ENCODE data around the gene ADAMTS4. TPM values are rescaled to one million over a fixed set of nuclear protein-coding genes. Genes with fewer than 3 reads are reported as not detected.

Gene ADAMTS4
- total RNA-seq, 1 experiment from 2014 or later, result 7.0 TPM

DNA sequence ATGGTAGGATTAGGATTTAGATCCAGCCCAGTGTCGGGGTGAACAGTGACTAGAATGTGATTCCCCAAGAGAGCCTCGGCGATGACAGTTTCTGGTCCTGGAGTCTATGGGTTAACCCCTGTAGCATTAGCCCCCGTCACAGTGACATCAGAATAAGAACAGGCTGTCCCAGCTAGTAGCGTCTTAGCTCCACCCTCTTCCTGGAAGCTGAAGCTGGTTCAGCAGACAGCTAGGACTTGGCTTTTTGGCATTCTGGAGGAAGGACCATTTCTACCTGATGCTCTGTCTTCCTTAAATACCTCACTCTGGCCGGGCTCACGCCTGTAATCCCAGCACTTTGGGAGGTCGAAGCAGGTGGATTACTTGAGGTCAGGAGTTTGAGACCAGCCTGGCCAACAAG lies 8.3 kb upstream of the ADAMTS4 start:
- Mint-ChIP-seq H3K36me3 (ENCODE audit: insufficient read depth in 1 of 3, low read depth in 3 of 3) (peaks cover 32 to 66% (median 65%) of the 10 kb centered on the region in 3 experiments), H3K9me3 (no peaks in the 10 kb centered on the region)

More for the DNA sequence above, 8.3 kb upstream of the ADAMTS4 start:
- Histone ChIP-seq H2AFZ (ENCODE audit: low read length) (no peak overlapping the region), H2BK20ac (ENCODE audit: low read depth, low read length, poor library complexity, severe bottlenecking) (no peak overlapping the region), H3K23me2 (ENCODE audit: insufficient read length, low read depth, low read length, poor library complexity, severe bottlenecking) (no peaks in the 10 kb centered on the region), H3K23ac (ENCODE audit: insufficient read length, low read depth, low read length) (no peak overlapping the region), H3K9ac (ENCODE audit: extremely low read depth, insufficient read length, low read length) (no peak overlapping the region), H3K9me3 (ENCODE audit: control insufficient read depth, low read depth, low read length) (no peaks in the 10 kb centered on the region), H3K18ac (ENCODE audit: insufficient read length, low read depth, low read length) (no peak overlapping the region), H3K79me1 (ENCODE audit: insufficient read depth, low read depth, low read length, poor library complexity, severe bottlenecking) (no peaks in the 10 kb centered on the region), H2BK5ac (ENCODE audit: insufficient read length, low read length) (no peak overlapping the region), H2BK15ac (ENCODE audit: low read depth, low read length) (no peak overlapping the region), H4K91ac (ENCODE audit: insufficient read length, low read depth, low read length) (no peak overlapping the region), H3T11ph (ENCODE audit: low read length) (no peak overlapping the region), H3K4ac (ENCODE audit: low read depth, low read length) (no peak overlapping the region), H3K14ac (ENCODE audit: insufficient read depth, low read length) (no peak overlapping the region), H3K27me3 (ENCODE audit: insufficient read depth, low read length) (no peaks in the 10 kb centered on the region; the same call in 1 of the 2 replicates), H3K4me2 (ENCODE audit: insufficient read depth, insufficient read length, low read length) (no peak overlapping the region), H2BK12ac (ENCODE audit: insufficient read length, low read depth, low read length) (no peak overlapping the region), H2BK120ac (ENCODE audit: low read depth, low read length, poor library complexity, severe bottlenecking) (no peak overlapping the region), H4K20me1 (ENCODE audit: control insufficient read depth, insufficient read depth, insufficient read length) (no peaks in the 10 kb centered on the region), H3K56ac (ENCODE audit: insufficient read length, low read depth, low read length) (no peak overlapping the region), H2AK5ac (ENCODE audit: insufficient read length, low read length) (no peak overlapping the region), H4K5ac (ENCODE audit: insufficient read length, low read depth, low read length) (no peak overlapping the region), H3K79me2 (ENCODE audit: insufficient read depth, low read length) (no peaks in the 10 kb centered on the region), H3K4me1 (ENCODE audit: insufficient read depth, low read length) (peaks cover 2% of the 10 kb centered on the region; the same call in 1 of the 2 replicates), H3K27ac (ENCODE audit: insufficient read length, low read depth, low read length) (no peak overlapping the region), H4K8ac (replicated peaks; ENCODE audit: insufficient read length, low read depth, low read length) (no peak overlapping the region)
- DNase-seq, result no peak
- Mint-ChIP-seq H3K27me3 (ENCODE audit: low read depth) (no peaks in the 10 kb centered on the region), H3K27ac (no peak overlapping the region), H3K4me3 (no peak overlapping the region), H3K4me1 (peaks cover 12 to 13% of the 10 kb centered on the region in 2 experiments)
- WGBS (ENCODE audit: extremely low coverage, insufficient read length, low lambda C conversion rate), result no CpG with 5 or more reads among the region's 8 CpGs
- TF ChIP-seq, protein P1, sequence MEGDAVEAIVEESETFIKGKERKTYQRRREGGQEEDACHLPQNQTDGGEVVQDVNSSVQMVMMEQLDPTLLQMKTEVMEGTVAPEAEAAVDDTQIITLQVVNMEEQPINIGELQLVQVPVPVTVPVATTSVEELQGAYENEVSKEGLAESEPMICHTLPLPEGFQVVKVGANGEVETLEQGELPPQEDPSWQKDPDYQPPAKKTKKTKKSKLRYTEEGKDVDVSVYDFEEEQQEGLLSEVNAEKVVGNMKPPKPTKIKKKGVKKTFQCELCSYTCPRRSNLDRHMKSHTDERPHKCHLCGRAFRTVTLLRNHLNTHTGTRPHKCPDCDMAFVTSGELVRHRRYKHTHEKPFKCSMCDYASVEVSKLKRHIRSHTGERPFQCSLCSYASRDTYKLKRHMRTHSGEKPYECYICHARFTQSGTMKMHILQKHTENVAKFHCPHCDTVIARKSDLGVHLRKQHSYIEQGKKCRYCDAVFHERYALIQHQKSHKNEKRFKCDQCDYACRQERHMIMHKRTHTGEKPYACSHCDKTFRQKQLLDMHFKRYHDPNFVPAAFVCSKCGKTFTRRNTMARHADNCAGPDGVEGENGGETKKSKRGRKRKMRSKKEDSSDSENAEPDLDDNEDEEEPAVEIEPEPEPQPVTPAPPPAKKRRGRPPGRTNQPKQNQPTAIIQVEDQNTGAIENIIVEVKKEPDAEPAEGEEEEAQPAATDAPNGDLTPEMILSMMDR (conservative IDR thresholded peaks at IDR 0.05), result no peak
